ENCODE data around the gene MRPL58. TPM values are rescaled to one million over a fixed set of nuclear protein-coding genes. Genes with fewer than 3 reads are reported as not detected.

The MRPL58 gene
- total and polyA plus RNA-seq, 10 of the 15 experiments (the other 5 are each of a cell fraction or from before 2014, with no cell fraction given): 23.0 to 64.3 (median 51.9) TPM

DNA sequence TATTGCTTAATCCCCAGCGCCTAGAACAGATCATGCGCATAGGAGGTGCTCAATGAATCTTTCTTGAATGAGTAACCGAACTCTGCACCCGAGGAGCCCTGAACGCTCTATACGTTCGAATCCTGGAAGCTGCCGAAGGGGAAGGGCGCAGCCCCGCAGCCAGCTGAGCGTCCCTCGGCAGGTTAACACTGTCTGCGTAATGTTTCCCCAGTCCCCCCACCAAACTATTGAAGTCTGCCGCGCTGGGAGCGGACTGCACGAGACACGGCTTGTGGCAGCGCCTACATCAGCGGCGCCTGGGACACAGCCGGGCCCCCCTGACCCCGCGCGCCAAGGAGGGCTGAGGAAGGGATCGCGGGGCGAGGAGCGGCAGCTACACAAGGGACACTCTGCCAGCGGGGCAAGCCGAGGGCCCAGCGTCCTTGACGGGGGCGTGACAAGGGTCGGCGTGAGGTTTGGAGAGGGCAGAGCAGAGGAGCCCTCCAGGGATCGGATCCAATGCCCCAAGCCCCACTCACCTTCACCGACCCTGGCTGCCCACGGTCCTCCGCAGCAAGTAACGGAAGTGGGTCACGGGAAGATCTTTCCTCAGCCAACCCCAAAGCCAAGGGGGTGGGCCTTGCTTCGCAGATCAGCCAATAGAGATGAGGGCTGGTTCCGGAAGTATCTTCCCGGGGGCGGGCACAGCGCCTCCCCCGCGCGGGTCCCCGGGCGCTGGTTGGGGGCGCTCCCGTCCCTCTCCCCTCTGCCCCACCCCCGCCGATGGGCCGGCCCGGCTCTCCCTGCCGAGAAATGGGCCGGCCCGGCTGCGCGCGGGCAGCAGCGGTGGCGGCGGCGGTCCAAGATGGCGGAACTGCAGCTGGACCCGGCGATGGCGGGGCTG, 34.2 kb downstream of the MRPL58 start, which contains the start of the genes ATP5PD and KCTD2 (continued):
- TF ChIP-seq E2F8 (IDR thresholded peaks at IDR 0.05; ENCODE audit: low read depth, partially characterized antibody) (no peak), ZSCAN29 (IDR thresholded peaks at IDR 0.05) (no peak), E2F4 (IDR thresholded peaks at IDR 0.05; ENCODE audit: low read depth, low read length) (no peak), FOXM1 (IDR thresholded peaks at IDR 0.05; ENCODE audit: low read depth, low read length) (no peak), EGR1 (IDR thresholded peaks at IDR 0.05; ENCODE audit: borderline replicate concordance in 1 of 2, low read depth in 2 of 2, low read length in 2 of 2) (peak in 1 of 2 experiments; percentile 94; a peak in 2 of 3 replicates), ELK1 (IDR thresholded peaks at IDR 0.05; ENCODE audit: low read depth, low read length) (peak; percentile 69), ZNF622 (IDR thresholded peaks at IDR 0.05) (no peak), YY1 (IDR thresholded peaks at IDR 0.05; ENCODE audit: low read depth, low read length) (peak; percentile 95), HDAC2 (IDR thresholded peaks at IDR 0.05) (no peak), NR2C2 (IDR thresholded peaks at IDR 0.05; ENCODE audit: borderline replicate concordance, control insufficient read depth, insufficient read length, low read depth) (no peak), SMAD5 (IDR thresholded peaks at IDR 0.05; ENCODE audit: low read depth) (peak; percentile 92), SMC3 (IDR thresholded peaks at IDR 0.05; ENCODE audit: borderline replicate concordance, low read length) (no peak), MYB (IDR thresholded peaks at IDR 0.05; ENCODE audit: borderline replicate concordance, low read depth, low read length) (no peak), TCF12 (IDR thresholded peaks at IDR 0.05; ENCODE audit: low read depth, low read length) (peak; percentile 56; the same call in 1 of the 2 replicates), NRF1 (conservative IDR thresholded peaks at IDR 0.05; ENCODE audit: low read depth, low read length) (no peak), NFIC (IDR thresholded peaks at IDR 0.05; ENCODE audit: low read depth, low read length) (no peak)
- TF ChIP-seq, protein P1, sequence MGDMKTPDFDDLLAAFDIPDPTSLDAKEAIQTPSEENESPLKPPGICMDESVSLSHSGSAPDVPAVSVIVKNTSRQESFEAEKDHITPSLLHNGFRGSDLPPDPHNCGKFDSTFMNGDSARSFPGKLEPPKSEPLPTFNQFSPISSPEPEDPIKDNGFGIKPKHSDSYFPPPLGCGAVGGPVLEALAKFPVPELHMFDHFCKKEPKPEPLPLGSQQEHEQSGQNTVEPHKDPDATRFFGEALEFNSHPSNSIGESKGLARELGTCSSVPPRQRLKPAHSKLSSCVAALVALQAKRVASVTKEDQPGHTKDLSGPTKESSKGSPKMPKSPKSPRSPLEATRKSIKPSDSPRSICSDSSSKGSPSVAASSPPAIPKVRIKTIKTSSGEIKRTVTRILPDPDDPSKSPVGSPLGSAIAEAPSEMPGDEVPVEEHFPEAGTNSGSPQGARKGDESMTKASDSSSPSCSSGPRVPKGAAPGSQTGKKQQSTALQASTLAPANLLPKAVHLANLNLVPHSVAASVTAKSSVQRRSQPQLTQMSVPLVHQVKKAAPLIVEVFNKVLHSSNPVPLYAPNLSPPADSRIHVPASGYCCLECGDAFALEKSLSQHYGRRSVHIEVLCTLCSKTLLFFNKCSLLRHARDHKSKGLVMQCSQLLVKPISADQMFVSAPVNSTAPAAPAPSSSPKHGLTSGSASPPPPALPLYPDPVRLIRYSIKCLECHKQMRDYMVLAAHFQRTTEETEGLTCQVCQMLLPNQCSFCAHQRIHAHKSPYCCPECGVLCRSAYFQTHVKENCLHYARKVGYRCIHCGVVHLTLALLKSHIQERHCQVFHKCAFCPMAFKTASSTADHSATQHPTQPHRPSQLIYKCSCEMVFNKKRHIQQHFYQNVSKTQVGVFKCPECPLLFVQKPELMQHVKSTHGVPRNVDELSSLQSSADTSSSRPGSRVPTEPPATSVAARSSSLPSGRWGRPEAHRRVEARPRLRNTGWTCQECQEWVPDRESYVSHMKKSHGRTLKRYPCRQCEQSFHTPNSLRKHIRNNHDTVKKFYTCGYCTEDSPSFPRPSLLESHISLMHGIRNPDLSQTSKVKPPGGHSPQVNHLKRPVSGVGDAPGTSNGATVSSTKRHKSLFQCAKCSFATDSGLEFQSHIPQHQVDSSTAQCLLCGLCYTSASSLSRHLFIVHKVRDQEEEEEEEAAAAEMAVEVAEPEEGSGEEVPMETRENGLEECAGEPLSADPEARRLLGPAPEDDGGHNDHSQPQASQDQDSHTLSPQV (IDR thresholded peaks at IDR 0.05): no peak
- TF ChIP-seq, protein P2, sequence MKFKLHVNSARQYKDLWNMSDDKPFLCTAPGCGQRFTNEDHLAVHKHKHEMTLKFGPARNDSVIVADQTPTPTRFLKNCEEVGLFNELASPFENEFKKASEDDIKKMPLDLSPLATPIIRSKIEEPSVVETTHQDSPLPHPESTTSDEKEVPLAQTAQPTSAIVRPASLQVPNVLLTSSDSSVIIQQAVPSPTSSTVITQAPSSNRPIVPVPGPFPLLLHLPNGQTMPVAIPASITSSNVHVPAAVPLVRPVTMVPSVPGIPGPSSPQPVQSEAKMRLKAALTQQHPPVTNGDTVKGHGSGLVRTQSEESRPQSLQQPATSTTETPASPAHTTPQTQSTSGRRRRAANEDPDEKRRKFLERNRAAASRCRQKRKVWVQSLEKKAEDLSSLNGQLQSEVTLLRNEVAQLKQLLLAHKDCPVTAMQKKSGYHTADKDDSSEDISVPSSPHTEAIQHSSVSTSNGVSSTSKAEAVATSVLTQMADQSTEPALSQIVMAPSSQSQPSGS (IDR thresholded peaks at IDR 0.05; ENCODE audit: low read length): no peak

Measured in GM12878 (cell line).